ENCODE results near the gene MGAT5B.

Gene MGAT5B

GRCh38 chr17:76912421-76913164 lies 44.4 kb downstream of the MGAT5B start:
- no peak for TF ChIP-seq POLR2A (IDR thresholded peaks at IDR 0.05; ENCODE audit: low read depth, low read length)
- FAIRE-seq: no peak
- DNase-seq (ENCODE audit: insufficient read length, low spot score): no peak

- FAIRE-seq (no peak), DNase-seq (ENCODE audit: insufficient read length, low spot score) (no peak)
- TF ChIP-seq POLR2A (IDR thresholded peaks at IDR 0.05; ENCODE audit: low read depth, low read length): no peak
Observed at GRCh38 chr17:76914937-76915336, 46.7 kb downstream of the MGAT5B start.

GRCh38 chr17:76915840-76916510 lies 47.8 kb downstream of the MGAT5B start:
- TF ChIP-seq POLR2A (IDR thresholded peaks at IDR 0.05; ENCODE audit: low read depth, low read length): no peak
- DNase-seq (ENCODE audit: insufficient read length, low spot score) (no peak), FAIRE-seq (no peak)

GRCh38 chr17:76917829-76918228 lies 49.6 kb downstream of the MGAT5B start:
- no peak for DNase-seq (ENCODE audit: insufficient read length, low spot score)
- no peak for TF ChIP-seq POLR2A (IDR thresholded peaks at IDR 0.05; ENCODE audit: low read depth, low read length)
- no peak for FAIRE-seq

GRCh38 chr17:76918811-76919210 lies 50.6 kb downstream of the MGAT5B start:
- no peak for TF ChIP-seq POLR2A (IDR thresholded peaks at IDR 0.05; ENCODE audit: low read depth, low read length)
- FAIRE-seq (no peak), DNase-seq (ENCODE audit: insufficient read length, low spot score) (no peak)

- FAIRE-seq: no peak
Observed at GRCh38 chr17:76920364-76921139, 52.3 kb downstream of the MGAT5B start.

GRCh38 chr17:76921340-76922036 lies 53.3 kb downstream of the MGAT5B start:
- DNase-seq (ENCODE audit: insufficient read length, low spot score) (no peak), FAIRE-seq (no peak)
- no peak for TF ChIP-seq POLR2A (IDR thresholded peaks at IDR 0.05; ENCODE audit: low read depth, low read length)

More at GRCh38 chr17:76920364-76921139, 52.3 kb downstream of the MGAT5B start:
- TF ChIP-seq POLR2A (IDR thresholded peaks at IDR 0.05; ENCODE audit: low read depth, low read length): no peak
- DNase-seq (ENCODE audit: insufficient read length, low spot score): no peak

- FAIRE-seq: no peak
Observed at GRCh38 chr17:76922084-76922483, 53.9 kb downstream of the MGAT5B start.

GRCh38 chr17:76922967-76923366 lies 54.8 kb downstream of the MGAT5B start:
- FAIRE-seq (no peak), DNase-seq (ENCODE audit: insufficient read length, low spot score) (no peak)
- no peak for TF ChIP-seq POLR2A (IDR thresholded peaks at IDR 0.05; ENCODE audit: low read depth, low read length)

More at GRCh38 chr17:76922084-76922483, 53.9 kb downstream of the MGAT5B start:
- no peak for DNase-seq (ENCODE audit: insufficient read length, low spot score)
- no peak for TF ChIP-seq POLR2A (IDR thresholded peaks at IDR 0.05; ENCODE audit: low read depth, low read length)

GRCh38 chr17:76923491-76923890 lies 55.3 kb downstream of the MGAT5B start:
- no peak for FAIRE-seq
- no peak for DNase-seq (ENCODE audit: insufficient read length, low spot score)
- no peak for TF ChIP-seq POLR2A (IDR thresholded peaks at IDR 0.05; ENCODE audit: low read depth, low read length)

GRCh38 chr17:76924345-76925342 lies 56.4 kb downstream of the MGAT5B start:
- FAIRE-seq (no peak), DNase-seq (ENCODE audit: insufficient read length, low spot score) (no peak)
- TF ChIP-seq POLR2A (IDR thresholded peaks at IDR 0.05; ENCODE audit: low read depth, low read length): no peak

- no peak for TF ChIP-seq POLR2A (IDR thresholded peaks at IDR 0.05; ENCODE audit: low read depth, low read length)
- FAIRE-seq (no peak), DNase-seq (ENCODE audit: insufficient read length, low spot score) (no peak)
Observed at GRCh38 chr17:76925441-76925891, 57.3 kb downstream of the MGAT5B start.

Data from H54 (cell line).